Measurements from ENCODE around the gene RNF2. TPM values are rescaled to one million over a fixed set of nuclear protein-coding genes. Genes with fewer than 3 reads are reported as not detected.

RNF2 gene
- total RNA-seq, 1 experiment from 2014 or later = 32.8 TPM

GRCh38 chr1:185008838-185009237 is 36.5 kb upstream of the RNF2 start:
- no peak overlapping the region for H3K4me3 ChIP-seq (ENCODE audit: low read depth in 2 of 2, low read length in 2 of 2)
- no peaks in the 10 kb centered on the region; the same call in 1 of the 2 replicates for H3K4me1 ChIP-seq (ENCODE audit: control insufficient read depth, insufficient read depth, low read length)
- ATAC-seq = no peak
- H3K9me3 ChIP-seq (ENCODE audit: control insufficient read depth, insufficient read depth, low read depth, low read length) = no peaks in the 10 kb centered on the region
- BruUV-seq (replicated peaks) = no TSS peak
- intact Hi-C loops (cut with micrococcal nuclease; ENCODE audit: unreplicated experiment) = no loop called here
- H3K27me3 ChIP-seq (ENCODE audit: control insufficient read depth, insufficient read depth, low read length) = no peaks in the 10 kb centered on the region
- TF ChIP-seq CTCF (IDR thresholded peaks at IDR 0.05) (no peak), REST (IDR thresholded peaks at IDR 0.05; ENCODE audit: insufficient read depth in 1 of 2, low read depth in 2 of 2, low read length in 1 of 2) (no peak), TCF7L2 (IDR thresholded peaks at IDR 0.05; ENCODE audit: low read depth, low read length) (no peak), SIN3A (IDR thresholded peaks at IDR 0.05; ENCODE audit: borderline replicate concordance, insufficient read depth, low read depth, low read length) (no peak), POLR2AphosphoS5 (IDR thresholded peaks at IDR 0.05; ENCODE audit: low read depth, low read length) (no peak)
- no peaks in the 10 kb centered on the region for H3K36me3 ChIP-seq (ENCODE audit: control insufficient read depth, insufficient read depth, low read length)
- in situ Hi-C loops (cut with HindIII; ENCODE audit: low pct_unique_long_range_greater_than_20kb, low sequenced_read_pairs) = no loop called here
- no peak overlapping the region for H3K27ac ChIP-seq (ENCODE audit: low read length)
- no peak for DNase-seq (ENCODE audit: low read depth, low spot score)
- ChIA-PET POLR2A (no interaction called here), CTCF (no interaction called here)

- Histone ChIP-seq H3K36me3 (ENCODE audit: control insufficient read depth, insufficient read depth, low read length) (no peaks in the 10 kb centered on the region), H3K9me3 (ENCODE audit: control insufficient read depth, insufficient read depth, low read depth, low read length) (no peaks in the 10 kb centered on the region), H3K27me3 (ENCODE audit: control insufficient read depth, insufficient read depth, low read length) (no peaks in the 10 kb centered on the region), H3K4me3 (ENCODE audit: low read depth in 2 of 2, low read length in 2 of 2) (no peak overlapping the region), H3K4me1 (ENCODE audit: control insufficient read depth, insufficient read depth, low read length) (no peaks in the 10 kb centered on the region; the same call in 1 of the 2 replicates), H3K27ac (ENCODE audit: low read length) (no peak overlapping the region)
- DNase-seq (ENCODE audit: low read depth, low spot score) (no peak), ATAC-seq (no peak)
- ChIA-PET CTCF (no interaction called here), POLR2A (no interaction called here)
- TF ChIP-seq CTCF (IDR thresholded peaks at IDR 0.05) (no peak), TCF7L2 (IDR thresholded peaks at IDR 0.05; ENCODE audit: low read depth, low read length) (no peak), SIN3A (IDR thresholded peaks at IDR 0.05; ENCODE audit: borderline replicate concordance, insufficient read depth, low read depth, low read length) (no peak), REST (IDR thresholded peaks at IDR 0.05; ENCODE audit: insufficient read depth in 1 of 2, low read depth in 2 of 2, low read length in 1 of 2) (no peak), POLR2AphosphoS5 (IDR thresholded peaks at IDR 0.05; ENCODE audit: low read depth, low read length) (no peak)
- intact Hi-C loops (cut with micrococcal nuclease; ENCODE audit: unreplicated experiment) (no loop called here), in situ Hi-C loops (cut with HindIII; ENCODE audit: low pct_unique_long_range_greater_than_20kb, low sequenced_read_pairs) (no loop called here)
- BruUV-seq (replicated peaks) = no TSS peak
Measured at GRCh38 chr1:185010361-185010760, 35.0 kb upstream of the RNF2 start.
